HL-60/S4 treated with retinoic acid at 250 ng/mL for 4 days and 3 days (cell line): ENCODE data around the gene TNFRSF21.

Experiments used
- in situ Hi-C: fragments of 300-500 bp; cut with MboI; formaldehyde crosslinking; loops from 2 replicates; pipeline ENCODE4 v1.7.0; 2022; ENCODE audit warnings: low sequenced_read_pairs

The TNFRSF21 gene

DNA sequence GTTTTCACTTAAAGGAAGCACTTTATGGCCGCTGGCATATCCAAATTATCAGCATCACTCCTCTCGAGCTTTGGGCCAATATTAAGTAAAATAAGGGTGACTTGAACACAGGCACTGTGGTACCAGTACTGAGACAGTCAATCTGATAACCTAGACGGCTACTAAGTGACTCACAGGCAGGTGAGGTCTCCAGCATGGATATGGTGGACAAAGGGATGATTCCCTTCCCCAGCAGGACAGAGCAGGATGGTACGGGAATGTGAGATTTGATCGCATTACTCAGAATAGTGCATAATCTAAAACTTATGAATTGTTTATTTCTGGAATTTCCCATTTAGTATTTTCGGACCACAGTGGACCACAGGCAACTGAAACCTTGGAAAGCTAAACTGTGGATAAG lies 55.7 kb downstream of the TNFRSF21 start:
- in situ Hi-C loops: no loop called here

GRCh38 chr6:47253136-47253535 lies 56.6 kb downstream of the TNFRSF21 start:
- in situ Hi-C loops: no loop called here

DNA sequence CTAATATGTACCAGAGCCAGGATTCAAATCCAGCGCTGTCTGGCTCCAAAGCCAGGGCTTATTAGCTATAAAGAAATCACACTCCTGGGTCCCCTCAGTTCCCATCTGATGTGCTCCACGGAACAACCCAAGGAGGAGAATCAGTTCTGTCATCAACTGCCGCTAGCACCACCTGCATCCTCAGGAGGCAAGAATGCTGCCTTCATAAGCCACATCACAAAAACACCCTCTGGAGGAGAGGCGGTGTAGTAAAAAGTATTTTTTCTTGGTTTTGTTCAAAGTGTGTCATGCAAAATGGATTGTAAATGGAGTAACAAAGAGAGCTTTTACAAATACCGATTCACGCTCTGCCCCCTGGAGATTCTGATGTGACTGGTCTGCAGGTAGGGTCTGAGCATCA lies 57.1 kb downstream of the TNFRSF21 start:
- in situ Hi-C loops: no loop called here

GRCh38 chr6:47251396-47251795 lies 58.3 kb downstream of the TNFRSF21 start:
- in situ Hi-C loops: no loop called here

- in situ Hi-C loops: no loop called here
Measured at GRCh38 chr6:47250302-47250701, 59.4 kb downstream of the TNFRSF21 start.

DNA sequence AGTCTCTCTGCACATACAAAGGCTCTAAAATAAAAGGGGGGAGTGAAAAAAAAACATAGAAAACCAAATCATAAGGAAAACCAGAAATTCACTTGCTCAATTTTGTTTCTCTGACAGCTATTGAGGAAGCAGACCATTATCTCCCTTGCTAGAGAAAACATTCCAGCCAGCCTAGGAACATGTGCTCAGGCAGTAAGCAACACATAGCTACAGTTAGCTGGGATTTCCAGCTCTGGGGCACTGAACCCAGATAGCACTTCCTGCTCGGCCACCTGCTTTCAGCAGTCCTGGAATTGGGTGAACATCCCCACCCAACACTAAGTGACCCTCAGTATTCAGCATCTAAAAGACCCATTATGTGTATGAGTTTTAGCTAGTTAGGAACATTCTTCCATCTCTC lies 61.3 kb downstream of the TNFRSF21 start:
- in situ Hi-C loops: no loop called here

DNA sequence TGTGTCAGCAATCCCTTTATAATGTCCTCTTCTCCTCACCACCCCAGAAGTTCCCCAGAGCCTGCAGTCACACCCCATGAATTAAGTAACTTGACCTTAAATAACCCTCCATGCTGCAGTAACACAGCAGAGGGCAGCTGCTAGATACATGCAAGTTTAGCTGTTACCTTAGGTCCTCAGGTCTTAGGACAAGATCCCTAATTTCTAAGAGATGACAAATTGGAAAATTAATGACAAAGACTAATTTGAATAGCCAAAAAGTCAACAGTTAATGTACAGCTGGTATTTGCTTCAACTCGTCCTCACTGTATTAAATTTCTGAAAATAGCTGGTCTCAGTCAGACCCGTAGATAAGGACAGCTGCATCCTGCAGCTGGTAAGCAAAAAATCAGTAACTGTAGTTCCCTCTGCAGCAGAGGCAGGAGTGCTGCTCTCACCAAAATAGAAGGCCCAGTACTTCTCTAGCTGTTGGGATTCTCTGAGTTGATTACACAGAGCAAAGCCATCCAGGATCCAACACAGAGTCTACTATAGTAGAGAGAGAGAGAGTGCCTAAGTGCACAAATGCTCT lies 62.4 kb downstream of the TNFRSF21 start:
- in situ Hi-C loops: no loop called here

DNA sequence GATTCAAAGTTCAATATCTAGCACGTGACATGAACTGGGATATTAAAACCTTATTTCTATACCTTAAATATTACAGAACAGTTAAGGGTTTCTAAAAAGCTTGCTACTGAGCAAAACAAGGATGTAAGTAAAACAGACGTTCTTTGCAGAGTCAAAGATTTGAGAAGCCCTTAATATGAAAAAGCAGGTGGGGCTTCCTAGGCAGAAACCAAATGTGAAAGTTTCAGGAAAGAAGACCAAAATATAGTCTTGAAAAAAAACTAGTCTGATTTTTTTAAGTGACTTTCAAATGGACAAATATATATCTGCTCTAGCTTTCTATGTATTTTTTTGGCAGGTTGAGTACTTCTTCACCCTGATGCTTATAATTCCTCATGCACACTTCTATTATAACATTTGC lies 63.2 kb downstream of the TNFRSF21 start:
- in situ Hi-C loops: no loop called here

- in situ Hi-C loops: no loop called here
Measured at GRCh38 chr6:47245745-47246371, 63.8 kb downstream of the TNFRSF21 start.

- in situ Hi-C loops: no loop called here
Measured at GRCh38 chr6:47242483-47243386, 67.0 kb downstream of the TNFRSF21 start.

GRCh38 chr6:47241742-47242482 lies 67.8 kb downstream of the TNFRSF21 start:
- in situ Hi-C loops: no loop called here

DNA sequence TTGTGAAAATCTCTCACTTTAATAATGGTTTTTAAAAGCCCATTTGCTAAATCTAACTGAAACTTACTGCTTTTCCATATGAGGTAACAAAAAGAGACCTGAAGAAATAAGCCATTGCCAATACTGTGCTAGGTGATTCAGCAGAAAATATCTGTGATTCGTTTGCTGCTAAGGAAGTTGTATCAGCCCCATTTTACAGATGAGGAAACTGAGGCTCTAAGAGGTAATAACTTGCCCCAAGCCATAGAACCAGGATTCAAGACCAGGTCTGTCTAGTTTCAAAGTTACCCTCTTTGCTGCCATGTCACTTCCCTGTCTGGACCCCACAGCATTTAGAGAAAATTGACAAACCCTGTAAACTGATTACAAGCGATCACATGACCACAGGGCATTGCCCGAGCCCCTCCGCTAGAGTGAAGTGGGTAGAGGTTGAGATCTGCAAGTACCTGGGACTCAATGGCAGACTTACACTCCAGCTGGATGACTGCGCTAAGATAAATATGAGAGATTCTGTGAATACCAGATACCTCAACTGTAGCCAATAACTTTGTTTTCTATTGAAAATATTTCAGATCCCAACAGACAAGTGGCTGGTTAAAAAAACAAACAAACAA lies 69.3 kb downstream of the TNFRSF21 start:
- in situ Hi-C loops: no loop called here

DNA sequence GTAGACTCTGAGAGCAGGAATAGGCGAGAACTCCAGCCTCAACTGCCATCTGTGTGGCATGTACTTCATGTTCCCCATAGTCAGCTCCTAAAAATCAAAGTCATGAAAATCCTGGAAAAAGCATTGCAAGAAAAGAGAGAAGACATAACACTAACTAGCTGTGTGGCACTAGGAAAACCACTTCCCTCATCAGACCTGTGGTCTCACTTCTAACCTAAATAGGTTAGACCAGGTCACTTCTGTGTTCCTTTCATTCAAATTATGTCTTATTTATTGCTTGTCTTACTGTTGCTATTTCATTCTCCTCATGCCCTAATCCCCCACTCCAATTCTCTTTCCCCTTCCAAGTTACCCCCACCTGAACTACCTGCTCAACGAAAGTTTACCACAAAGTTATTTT lies 70.2 kb downstream of the TNFRSF21 start:
- in situ Hi-C loops: no loop called here

DNA sequence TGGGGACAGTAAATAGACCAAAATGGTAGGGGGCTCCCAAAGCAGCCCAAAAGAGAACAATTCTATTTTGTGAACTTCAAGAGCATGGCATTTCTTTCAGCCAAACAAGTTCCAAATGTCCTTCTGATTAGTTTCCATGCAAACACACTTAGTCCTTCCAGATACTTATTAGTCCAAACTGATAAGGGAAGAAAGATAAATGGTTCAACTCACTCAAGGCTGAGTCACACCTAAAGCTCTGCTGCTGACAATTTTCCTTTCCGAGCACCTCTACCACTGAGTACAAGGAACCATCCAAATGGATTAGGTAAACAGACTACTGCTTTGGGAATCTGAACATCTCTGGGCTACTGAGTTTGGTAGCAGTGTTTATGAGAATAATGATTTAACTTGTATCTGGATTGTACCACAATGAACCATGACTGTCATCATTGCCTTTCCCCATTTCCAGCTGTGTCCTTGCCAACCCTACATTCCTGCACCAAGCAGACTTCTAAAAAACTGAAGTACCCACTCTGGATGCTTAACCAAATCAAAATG lies 71.2 kb downstream of the TNFRSF21 start:
- in situ Hi-C loops: no loop called here

- in situ Hi-C loops: no loop called here
Measured at GRCh38 chr6:47237196-47237595, 72.5 kb downstream of the TNFRSF21 start.

- in situ Hi-C loops: no loop called here
Measured at GRCh38 chr6:47235964-47236760, 73.5 kb downstream of the TNFRSF21 start.

DNA sequence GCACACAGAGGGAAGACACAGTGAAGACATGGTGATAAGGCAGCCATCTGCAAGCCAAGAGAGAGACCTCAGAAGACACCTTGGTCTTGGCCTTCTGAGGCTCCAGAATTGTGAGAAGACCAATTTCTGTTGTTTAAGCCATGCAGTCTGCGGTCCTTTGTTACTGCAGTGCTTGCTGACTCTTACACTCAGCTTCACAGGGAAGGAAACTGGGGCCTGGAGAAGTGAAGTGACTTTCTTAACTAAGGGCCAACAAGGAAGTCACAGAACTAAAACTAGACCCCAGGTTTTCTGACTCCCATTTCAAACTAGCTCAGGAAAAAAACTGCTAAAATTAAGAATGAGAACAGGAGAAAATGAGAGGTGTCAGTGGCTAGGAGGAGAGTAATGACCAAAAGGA lies 74.3 kb downstream of the TNFRSF21 start:
- in situ Hi-C loops: no loop called here

GRCh38 chr6:47234266-47234933 lies 75.3 kb downstream of the TNFRSF21 start:
- in situ Hi-C loops: no loop called here

GRCh38 chr6:47231151-47231550 lies 78.6 kb downstream of the TNFRSF21 start:
- in situ Hi-C loops: no loop called here
